GM12801 (cell line): ENCODE data around the gene NSMCE1.

Experiments
- TF ChIP-seq, protein P1 (sequence below): IDR thresholded peaks from one replicate; pipeline ENCODE4 v1.5.1; 2011; ENCODE audit warnings: control low read depth; ENCODE audit not compliant: insufficient read length; ENCODE audit errors: extremely low read depth

Gene NSMCE1

DNA sequence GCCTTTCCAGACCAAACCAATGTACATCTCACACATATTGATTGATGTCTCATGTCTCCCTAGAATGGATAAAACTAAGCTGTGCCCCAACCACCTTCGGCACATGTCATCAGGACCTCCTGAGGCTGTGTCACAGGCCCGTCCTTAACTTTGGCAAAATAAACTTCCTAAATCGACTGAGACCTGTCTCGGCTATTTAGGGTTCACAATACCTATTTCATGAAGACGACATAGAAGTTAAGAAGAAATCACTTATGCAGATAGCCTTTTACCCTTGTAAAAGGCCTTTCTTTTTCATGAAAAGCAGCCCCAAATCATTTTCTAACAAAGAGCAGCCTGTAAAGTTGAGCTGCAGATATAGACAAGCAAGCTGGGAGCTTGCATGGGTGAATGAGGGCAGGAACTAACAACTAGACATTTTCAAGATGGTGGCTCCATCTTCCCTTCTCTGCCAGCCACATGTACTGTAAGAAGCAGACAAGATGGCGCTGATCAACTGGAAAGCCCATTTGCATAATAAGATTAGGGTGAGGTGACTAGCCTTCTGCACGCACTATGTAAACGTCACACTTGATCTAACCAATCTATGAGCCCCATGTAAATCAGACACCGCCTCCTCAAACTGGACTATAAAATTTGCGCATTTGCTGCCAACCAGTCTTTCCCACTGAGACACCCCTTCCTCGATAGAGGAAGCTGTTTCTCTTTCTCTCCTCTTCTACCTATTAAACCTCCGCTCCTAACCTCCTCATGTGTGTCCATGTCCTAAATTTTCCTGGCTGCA, 69.9 kb downstream of the NSMCE1 start:
- TF ChIP-seq, protein P1, sequence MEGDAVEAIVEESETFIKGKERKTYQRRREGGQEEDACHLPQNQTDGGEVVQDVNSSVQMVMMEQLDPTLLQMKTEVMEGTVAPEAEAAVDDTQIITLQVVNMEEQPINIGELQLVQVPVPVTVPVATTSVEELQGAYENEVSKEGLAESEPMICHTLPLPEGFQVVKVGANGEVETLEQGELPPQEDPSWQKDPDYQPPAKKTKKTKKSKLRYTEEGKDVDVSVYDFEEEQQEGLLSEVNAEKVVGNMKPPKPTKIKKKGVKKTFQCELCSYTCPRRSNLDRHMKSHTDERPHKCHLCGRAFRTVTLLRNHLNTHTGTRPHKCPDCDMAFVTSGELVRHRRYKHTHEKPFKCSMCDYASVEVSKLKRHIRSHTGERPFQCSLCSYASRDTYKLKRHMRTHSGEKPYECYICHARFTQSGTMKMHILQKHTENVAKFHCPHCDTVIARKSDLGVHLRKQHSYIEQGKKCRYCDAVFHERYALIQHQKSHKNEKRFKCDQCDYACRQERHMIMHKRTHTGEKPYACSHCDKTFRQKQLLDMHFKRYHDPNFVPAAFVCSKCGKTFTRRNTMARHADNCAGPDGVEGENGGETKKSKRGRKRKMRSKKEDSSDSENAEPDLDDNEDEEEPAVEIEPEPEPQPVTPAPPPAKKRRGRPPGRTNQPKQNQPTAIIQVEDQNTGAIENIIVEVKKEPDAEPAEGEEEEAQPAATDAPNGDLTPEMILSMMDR: no peak

DNA sequence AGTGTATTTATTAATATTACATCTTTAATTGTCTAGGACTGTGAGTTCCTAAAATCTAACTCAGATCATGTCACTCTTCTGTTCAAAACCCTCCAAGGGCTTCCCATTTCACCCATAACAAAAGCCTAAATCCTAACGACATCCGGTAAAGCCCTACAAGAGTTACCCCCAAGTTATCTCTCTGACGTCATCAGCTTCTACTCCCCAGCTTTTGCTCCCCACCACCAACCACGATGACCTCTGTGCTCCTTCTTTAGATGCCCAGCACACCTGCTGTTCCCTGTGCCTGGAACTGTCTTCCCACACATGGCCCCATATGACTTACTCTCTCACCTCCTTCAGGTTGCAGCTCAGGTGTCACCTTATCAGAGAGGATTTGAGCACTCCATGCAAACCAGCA, 71.6 kb downstream of the NSMCE1 start:
- TF ChIP-seq, protein P1: no peak

DNA sequence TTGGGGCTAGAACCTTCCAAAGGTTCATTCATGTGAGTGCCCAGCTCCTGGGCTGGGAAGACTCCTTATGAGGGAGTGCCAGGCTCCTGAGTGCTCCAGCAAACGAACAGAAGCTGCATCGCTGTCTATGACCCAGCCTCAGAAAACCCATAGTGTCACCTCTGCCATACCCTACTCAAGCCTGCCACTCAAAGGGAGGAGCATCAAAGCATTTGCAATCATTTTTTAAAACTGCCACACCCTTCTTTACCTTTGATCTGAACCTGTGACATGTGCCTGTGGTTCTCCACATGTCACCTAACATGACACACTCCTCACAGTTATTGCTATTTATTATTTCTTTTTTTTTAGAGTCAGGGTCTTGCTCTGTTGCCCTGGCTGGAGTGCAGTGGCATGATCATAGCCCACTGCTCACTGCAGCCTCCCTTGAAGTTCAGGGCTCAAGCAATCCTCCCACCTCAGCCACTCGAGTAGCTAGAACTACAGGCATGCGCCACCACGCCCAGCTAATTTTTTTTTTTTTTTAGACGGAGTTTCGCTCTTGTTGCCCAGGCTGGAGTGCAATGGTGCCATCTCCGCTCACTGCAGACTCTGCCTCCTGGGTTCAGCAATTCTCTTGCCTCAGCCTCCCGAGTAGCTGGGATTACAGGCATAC, 72.5 kb downstream of the NSMCE1 start:
- TF ChIP-seq, protein P1: no peak

DNA sequence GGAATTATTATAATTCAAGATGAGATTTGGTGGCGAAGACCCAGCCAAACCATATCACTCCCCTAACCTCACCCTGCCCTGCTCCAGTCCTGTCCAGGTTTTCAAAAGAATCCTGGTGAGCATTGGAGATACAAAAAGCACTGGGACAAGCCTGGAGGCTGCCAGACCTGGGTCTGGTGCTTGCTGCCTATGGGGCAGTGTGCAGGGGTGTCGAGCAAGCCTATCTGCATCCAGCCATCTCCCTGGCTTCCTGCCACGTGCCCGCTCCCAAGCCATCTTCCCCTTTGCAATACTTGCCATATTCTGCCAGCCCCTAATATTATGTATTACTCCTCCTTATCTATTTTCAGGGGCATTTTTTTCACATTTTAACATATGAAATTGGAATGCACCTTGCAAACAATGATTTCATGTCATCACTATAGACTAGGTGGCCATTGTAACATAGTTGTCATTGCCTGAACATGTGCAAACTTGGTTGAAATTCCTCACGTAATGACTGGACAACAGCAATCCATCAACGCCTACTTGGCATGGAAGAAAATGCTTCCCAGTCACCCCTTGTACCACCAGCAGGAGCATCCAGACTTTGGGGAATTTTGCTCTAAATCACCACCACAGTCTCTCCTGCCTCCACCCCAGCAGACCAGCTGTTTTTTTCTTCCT, 73.4 kb downstream of the NSMCE1 start:
- TF ChIP-seq, protein P1: no peak

DNA sequence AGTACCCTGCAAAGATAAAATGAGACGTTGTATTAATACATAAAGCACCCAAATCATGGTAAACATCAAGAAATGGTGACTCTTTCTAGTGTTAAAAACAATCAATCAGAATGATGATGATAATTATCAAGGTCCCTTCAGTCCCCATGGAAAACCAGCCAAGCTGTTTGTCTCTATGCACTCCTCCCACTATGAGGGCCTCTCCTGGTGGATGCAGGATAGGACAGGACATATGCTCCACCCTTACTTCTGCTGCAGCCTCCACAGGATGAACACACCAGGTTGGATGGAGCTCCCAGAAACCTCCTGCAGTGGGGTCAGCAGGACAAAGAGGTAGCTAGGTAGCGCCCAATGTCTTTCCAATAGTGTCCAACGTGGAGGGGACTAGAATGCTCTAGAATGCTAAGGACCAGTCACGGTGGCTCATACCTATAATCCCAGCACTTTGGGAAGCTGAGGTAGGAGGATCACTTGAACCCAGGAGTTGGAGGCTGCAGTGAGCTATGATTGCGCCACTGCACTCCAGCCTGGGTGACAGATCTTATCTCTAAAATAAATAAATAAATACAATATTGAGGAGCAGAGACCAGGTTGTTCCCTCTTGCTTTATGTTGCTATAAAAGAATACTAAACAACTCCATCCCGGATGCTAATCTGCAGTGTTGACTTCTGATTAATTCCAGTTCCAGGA, 75.1 kb downstream of the NSMCE1 start:
- TF ChIP-seq, protein P1: no peak

DNA sequence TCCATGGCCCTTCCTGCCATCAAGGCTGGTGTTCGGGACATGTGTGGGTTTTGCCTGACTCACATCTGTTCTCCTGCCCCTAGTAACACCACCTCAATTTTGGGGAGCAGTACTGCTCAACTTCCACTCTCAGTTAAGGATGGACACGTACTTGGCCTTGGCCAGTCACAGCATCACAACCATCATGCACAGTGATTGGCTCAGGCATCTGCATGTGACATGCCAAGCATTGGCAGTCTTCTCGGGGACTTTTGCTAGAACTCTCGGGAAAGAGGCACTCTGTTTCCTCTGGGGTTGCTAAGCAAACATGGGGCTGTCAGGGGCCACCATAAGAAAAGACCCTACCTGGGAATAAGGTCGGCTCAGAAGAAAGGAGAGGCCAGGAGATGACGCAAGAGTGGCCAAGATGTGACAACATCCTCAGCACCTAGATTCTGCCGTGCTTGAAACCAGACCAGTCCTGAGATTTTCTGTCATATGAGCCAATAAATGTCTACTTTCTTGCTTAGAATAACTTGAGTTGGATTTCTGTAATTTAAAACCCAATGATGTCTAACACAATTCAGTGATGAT, 77.1 kb downstream of the NSMCE1 start:
- TF ChIP-seq, protein P1: no peak
